ENCODE results near the gene ZNF469.

Gene ZNF469

GRCh38 chr16:88375236-88375975, 7.4 kb upstream of the ZNF469 start:
- FAIRE-seq = no peak
- no peak for DNase-seq (ENCODE audit: insufficient read length, low spot score)

- FAIRE-seq (no peak), DNase-seq (ENCODE audit: insufficient read length, low spot score) (no peak)
Observed at GRCh38 chr16:88375996-88376834, 6.5 kb upstream of the ZNF469 start.

- DNase-seq (ENCODE audit: insufficient read length, low spot score) (no peak), FAIRE-seq (no peak)
Observed at GRCh38 chr16:88376835-88377726, 5.7 kb upstream of the ZNF469 start.

GRCh38 chr16:88377961-88378360, 4.8 kb upstream of the ZNF469 start:
- no peak for DNase-seq (ENCODE audit: insufficient read length, low spot score)
- no peak for FAIRE-seq

- no peak for FAIRE-seq
- no peak for DNase-seq (ENCODE audit: insufficient read length, low spot score)
Observed at GRCh38 chr16:88378401-88378800, 4.4 kb upstream of the ZNF469 start.

GRCh38 chr16:88378836-88379693, 3.7 kb upstream of the ZNF469 start:
- no peak for FAIRE-seq
- no peak for DNase-seq (ENCODE audit: insufficient read length, low spot score)

- FAIRE-seq = no peak
- DNase-seq (ENCODE audit: insufficient read length, low spot score) = no peak
Observed at GRCh38 chr16:88379694-88380040, 3.1 kb upstream of the ZNF469 start.

- no peak for FAIRE-seq
- no peak for DNase-seq (ENCODE audit: insufficient read length, low spot score)
Observed at GRCh38 chr16:88380099-88380498, 2.7 kb upstream of the ZNF469 start.

- FAIRE-seq = no peak
- no peak for DNase-seq (ENCODE audit: insufficient read length, low spot score)
Observed at GRCh38 chr16:88380619-88381018, 2.1 kb upstream of the ZNF469 start.

- DNase-seq (ENCODE audit: insufficient read length, low spot score) (no peak), FAIRE-seq (no peak)
Observed at GRCh38 chr16:88381820-88382451, 823 bp upstream of the ZNF469 start.

- FAIRE-seq (no peak), DNase-seq (ENCODE audit: insufficient read length, low spot score) (no peak)
Observed at GRCh38 chr16:88383401-88384221, 852 bp downstream of the ZNF469 start.

GRCh38 chr16:88384222-88385111, 1.7 kb downstream of the ZNF469 start:
- no peak for DNase-seq (ENCODE audit: insufficient read length, low spot score)

GRCh38 chr16:88385112-88385594, 2.4 kb downstream of the ZNF469 start:
- no peak for FAIRE-seq

More at GRCh38 chr16:88384222-88385111, 1.7 kb downstream of the ZNF469 start:
- FAIRE-seq = no peak

GRCh38 chr16:88385831-88386815, 3.4 kb downstream of the ZNF469 start:
- FAIRE-seq (no peak), DNase-seq (ENCODE audit: insufficient read length, low spot score) (no peak)

More at GRCh38 chr16:88385112-88385594, 2.4 kb downstream of the ZNF469 start:
- no peak for DNase-seq (ENCODE audit: insufficient read length, low spot score)

GRCh38 chr16:88387180-88387765, 4.5 kb downstream of the ZNF469 start:
- no peak for DNase-seq (ENCODE audit: insufficient read length, low spot score)
- no peak for FAIRE-seq

All from GM19239 (cell line).